Measurements from ENCODE around the gene LCN15.

- TF ChIP-seq POLR2A (IDR thresholded peaks at IDR 0.05) (no peak), CTCF (IDR thresholded peaks at IDR 0.05) (no peak), POLR2AphosphoS5 (IDR thresholded peaks at IDR 0.05) (no peak)
Observed at GRCh38 chr9:136747161-136748060, 16.9 kb downstream of the LCN15 start.

Measured in breast epithelium (tissue), 3 donors.